ENCODE measurements around the gene SYCP1. TPM values are rescaled to one million over a fixed set of nuclear protein-coding genes. Genes with fewer than 3 reads are reported as not detected.

The SYCP1 gene
- total RNA-seq, 1 experiment from 2014 or later: not detected

DNA sequence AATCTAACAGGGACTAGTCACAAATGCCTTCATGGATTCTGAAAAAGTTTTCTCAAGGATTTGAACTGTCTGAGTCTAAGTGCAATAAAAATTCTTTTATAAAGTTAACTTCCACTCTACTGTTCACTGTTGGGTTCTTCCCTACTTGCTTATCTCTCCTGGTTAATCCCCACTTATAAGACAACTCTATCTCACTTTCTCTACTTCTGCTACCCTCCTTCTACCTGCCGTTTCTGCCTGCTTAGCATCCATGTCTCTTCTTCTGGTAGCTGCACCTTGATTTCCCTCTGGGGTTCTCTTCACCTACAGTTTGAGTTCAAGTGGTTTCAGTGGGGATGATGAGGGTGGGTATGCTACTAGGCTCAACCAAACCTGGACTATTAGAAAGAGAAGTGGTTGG, 181.0 kb downstream of the SYCP1 start:
- DNase-seq (ENCODE audit: low read depth): no peak
- in situ Hi-C loops (cut with HindIII; ENCODE audit: low pct_unique_long_range_greater_than_20kb, low sequenced_read_pairs): no loop called here

DNA sequence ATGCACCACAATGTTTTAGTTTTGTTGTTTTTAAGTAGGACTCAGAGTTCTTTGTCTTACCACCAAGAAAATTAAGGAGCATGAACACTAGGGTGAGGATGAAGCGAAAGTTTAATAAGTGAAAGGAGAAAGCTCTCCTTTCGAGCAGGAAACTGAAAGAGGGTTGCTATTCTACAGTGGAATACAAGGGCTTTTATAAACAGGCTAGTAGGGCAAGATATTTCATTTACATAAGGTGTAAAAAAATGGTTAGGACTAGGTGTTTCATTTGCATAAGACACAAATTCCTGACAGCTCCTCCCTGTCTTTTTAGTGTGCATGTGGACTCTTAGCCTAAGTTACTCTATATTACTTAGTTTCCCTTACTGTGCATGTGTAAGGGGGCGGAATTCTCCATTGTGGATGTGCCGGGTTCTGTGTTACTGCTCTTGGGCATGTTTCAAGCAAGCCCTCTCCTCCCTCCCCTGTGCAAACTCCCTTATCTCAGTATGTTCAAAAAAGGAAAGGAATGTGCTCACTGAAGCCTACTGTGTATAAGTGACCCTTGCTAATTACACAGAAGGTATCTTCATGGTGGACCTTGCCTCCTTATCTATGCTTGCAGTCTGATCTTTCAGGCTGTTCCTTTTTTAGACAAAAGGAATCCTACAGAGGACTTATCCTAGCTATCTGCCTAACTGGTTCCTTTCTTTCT, 182.3 kb downstream of the SYCP1 start:
- no peak for DNase-seq (ENCODE audit: low read depth)
- in situ Hi-C loops (cut with HindIII; ENCODE audit: low pct_unique_long_range_greater_than_20kb, low sequenced_read_pairs): no loop called here

DNA sequence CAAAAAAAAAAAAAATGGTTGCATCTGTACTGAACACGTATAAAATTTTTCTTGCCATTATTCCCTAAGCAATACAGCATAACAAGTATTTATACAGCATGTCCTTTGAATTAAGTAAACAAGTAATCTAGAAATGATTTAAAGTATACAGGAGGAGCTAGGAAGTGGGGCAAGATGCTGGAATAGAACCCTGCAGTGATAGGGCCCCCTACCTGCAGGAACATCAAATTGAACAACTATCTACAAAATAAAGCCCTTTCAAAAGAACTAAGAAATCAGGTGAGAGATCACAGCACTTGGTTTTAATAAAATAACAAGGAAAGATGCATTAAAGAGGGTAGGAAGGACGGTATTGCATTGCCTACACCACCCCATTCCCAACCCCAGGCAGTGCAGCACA, 185.8 kb downstream of the SYCP1 start:
- in situ Hi-C loops (cut with HindIII; ENCODE audit: low pct_unique_long_range_greater_than_20kb, low sequenced_read_pairs): no loop called here

DNA sequence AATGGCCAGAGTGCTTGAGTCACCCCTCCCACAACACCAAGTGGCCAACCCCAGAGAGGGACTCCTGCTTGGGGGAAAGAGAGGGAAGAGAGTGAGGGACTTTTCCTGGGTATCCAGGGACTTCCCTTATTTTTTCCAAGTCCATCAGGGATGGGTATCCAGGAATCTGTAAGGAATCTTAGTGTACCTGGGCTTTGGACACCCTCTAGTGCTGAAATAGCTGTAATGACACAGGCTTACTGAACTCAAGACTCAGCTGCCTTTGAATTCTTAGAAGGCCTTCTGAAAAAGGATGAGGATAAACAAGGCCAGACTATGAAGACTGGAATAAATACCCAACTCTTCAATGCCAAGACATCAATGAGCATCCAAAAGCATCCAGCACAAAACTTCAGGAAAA, 187.0 kb downstream of the SYCP1 start:
- in situ Hi-C loops (cut with HindIII; ENCODE audit: low pct_unique_long_range_greater_than_20kb, low sequenced_read_pairs): no loop called here
- DNase-seq (ENCODE audit: low read depth): peak; percentile 4

More for the DNA sequence above, 185.8 kb downstream of the SYCP1 start:
- no peak for DNase-seq (ENCODE audit: low read depth)

Other genes starting within 250 kb of the SYCP1 start
- gene DENND2C, start 184.8 kb upstream of the SYCP1 start, total RNA-seq (2014; rRNA removed; shearing (Covaris generic); ENCODE audit: low replicate concordance): 0.26 and 0.84 TPM in 2 replicates
- not detected in 2 replicates for gene AMPD1, start 159.3 kb upstream of the SYCP1 start, total RNA-seq (2014; rRNA removed; shearing (Covaris generic); ENCODE audit: low replicate concordance)
- gene NRAS, start 138.1 kb upstream of the SYCP1 start, total RNA-seq (2014; rRNA removed; shearing (Covaris generic); ENCODE audit: low replicate concordance): 55.8 and 56.0 TPM in 2 replicates
- gene CSDE1, start 96.9 kb upstream of the SYCP1 start, total RNA-seq (2014; rRNA removed; shearing (Covaris generic); ENCODE audit: low replicate concordance): 112 and 120 TPM in 2 replicates
- gene SIKE1, start 74.2 kb upstream of the SYCP1 start, total RNA-seq (2014; rRNA removed; shearing (Covaris generic); ENCODE audit: low replicate concordance): 23.2 and 89.6 TPM in 2 replicates
- gene TSHB, start 175.0 kb downstream of the SYCP1 start, total RNA-seq (2014; rRNA removed; shearing (Covaris generic); ENCODE audit: low replicate concordance): not detected in 2 replicates
- 6.0 and 11.5 TPM in 2 replicates for gene TSPAN2, start 234.6 kb downstream of the SYCP1 start, total RNA-seq (2014; rRNA removed; shearing (Covaris generic); ENCODE audit: low replicate concordance)

Measured in Caki2 (cell line).